ENCODE measurements around the gene ADCY2. TPM values are rescaled to one million over a fixed set of nuclear protein-coding genes. Genes with fewer than 3 reads are reported as not detected.
A peak's percentile ranks its signal among the peaks of the same experiment; 100 is the strongest.

ADCY2 gene
- total and polyA plus RNA-seq, 2 experiments from 2014 or later: 2.2 to 4.7 TPM

- H3K4me1 ChIP-seq (ENCODE audit: low read depth): peaks cover 11% of the 10 kb centered on the region
- no peak for DNase-seq (ENCODE audit: low read depth in 1 of 2, low spot score in 1 of 2)
- no peaks in the 10 kb centered on the region for H3K9me3 ChIP-seq (ENCODE audit: low read depth)
- no peak overlapping the region for H3K4me3 ChIP-seq
- H3K36me3 ChIP-seq: no peaks in the 10 kb centered on the region
- H3K27ac ChIP-seq: peak overlapping the region; percentile 44
- no peaks in the 10 kb centered on the region for H3K27me3 ChIP-seq
- TF ChIP-seq CTCF (IDR thresholded peaks at IDR 0.05; ENCODE audit: low read depth, low read length): no peak
These were observed 16.5 kb downstream of the ADCY2 start for GRCh38 chr5:7412409-7412808.

GRCh38 chr5:7415123-7415522, 19.2 kb downstream of the ADCY2 start:
- Histone ChIP-seq H3K4me1 (ENCODE audit: low read depth) (peaks cover 11% of the 10 kb centered on the region), H3K27me3 (no peaks in the 10 kb centered on the region), H3K27ac (peak overlapping the region; percentile 59), H3K9me3 (ENCODE audit: low read depth) (no peaks in the 10 kb centered on the region), H3K36me3 (no peaks in the 10 kb centered on the region), H3K4me3 (no peak overlapping the region)
- TF ChIP-seq CTCF (IDR thresholded peaks at IDR 0.05; ENCODE audit: low read depth, low read length): no peak
- DNase-seq (ENCODE audit: low read depth in 1 of 2, low spot score in 1 of 2): no peak

GRCh38 chr5:7415587-7416535, 19.9 kb downstream of the ADCY2 start:
- Histone ChIP-seq H3K36me3 (no peaks in the 10 kb centered on the region), H3K4me3 (no peak overlapping the region), H3K4me1 (ENCODE audit: low read depth) (peaks cover 11% of the 10 kb centered on the region), H3K9me3 (ENCODE audit: low read depth) (no peaks in the 10 kb centered on the region), H3K27ac (peak overlapping the region; percentile 59), H3K27me3 (no peaks in the 10 kb centered on the region)
- DNase-seq (ENCODE audit: low read depth in 1 of 2, low spot score in 1 of 2): peak in 1 of 2 donors; percentile 48
- no peak for TF ChIP-seq CTCF (IDR thresholded peaks at IDR 0.05; ENCODE audit: low read depth, low read length)

GRCh38 chr5:7418276-7418675, 22.3 kb downstream of the ADCY2 start:
- Histone ChIP-seq H3K27me3 (no peaks in the 10 kb centered on the region), H3K27ac (no peak overlapping the region), H3K9me3 (ENCODE audit: low read depth) (no peaks in the 10 kb centered on the region), H3K4me3 (no peak overlapping the region), H3K36me3 (no peaks in the 10 kb centered on the region), H3K4me1 (ENCODE audit: low read depth) (peaks cover 11% of the 10 kb centered on the region)
- no peak for DNase-seq (ENCODE audit: low read depth in 1 of 2, low spot score in 1 of 2)
- no peak for TF ChIP-seq CTCF (IDR thresholded peaks at IDR 0.05; ENCODE audit: low read depth, low read length)

- no peak overlapping the region for H3K4me3 ChIP-seq
- TF ChIP-seq CTCF (IDR thresholded peaks at IDR 0.05; ENCODE audit: low read depth, low read length): no peak
- no peaks in the 10 kb centered on the region for H3K27me3 ChIP-seq
- H3K9me3 ChIP-seq (ENCODE audit: low read depth): no peaks in the 10 kb centered on the region
- peaks cover 11% of the 10 kb centered on the region for H3K4me1 ChIP-seq (ENCODE audit: low read depth)
- H3K27ac ChIP-seq: no peak overlapping the region
- no peaks in the 10 kb centered on the region for H3K36me3 ChIP-seq
- no peak for DNase-seq (ENCODE audit: low read depth in 1 of 2, low spot score in 1 of 2)
These were observed 23.4 kb downstream of the ADCY2 start for GRCh38 chr5:7419367-7419766.

Data from cardiac muscle cell (in vitro differentiated cells and primary cell).